ENCODE measurements around the gene GAL3ST2.

GRCh38 chr2:241846406-241846805, 69.8 kb downstream of the GAL3ST2 start:
- TF ChIP-seq EP300 (IDR thresholded peaks at IDR 0.05) (no peak), POLR2AphosphoS5 (IDR thresholded peaks at IDR 0.05) (no peak), POLR2A (IDR thresholded peaks at IDR 0.05; ENCODE audit: low read depth) (no peak), CTCF (IDR thresholded peaks at IDR 0.05) (no peak)
